H9 (cell line): ENCODE results near the gene SMCHD1. TPM values are rescaled to one million over a fixed set of nuclear protein-coding genes. Genes with fewer than 3 reads are reported as not detected.

ENCODE experiments used
- DNase-seq: peaks from one replicate; pipeline ENCODE4 v3.0.0-alpha.2; 2017
- H2AFZ ChIP-seq: one replicate; pipeline ENCODE4 v1.6.1; 2013; ENCODE audit warnings: mild to moderate bottlenecking, low read length, control low read depth, moderate library complexity
- H2AK5ac ChIP-seq: 2 replicates; pipeline ENCODE4 v1.6.1; 2013; ENCODE audit warnings: low read length, control low read depth, mixed read lengths; ENCODE audit not compliant: insufficient read length
- H2BK120ac ChIP-seq: one replicate; pipeline ENCODE4 v1.6.1; 2013; ENCODE audit warnings: low read depth, mild to moderate bottlenecking, low read length, control low read depth, inconsistent platforms; ENCODE audit not compliant: poor library complexity, severe bottlenecking
- H2BK12ac ChIP-seq: 2 replicates; pipeline ENCODE4 v1.6.1; 2013; ENCODE audit warnings: low read length, control low read depth, mixed read lengths, low read depth; ENCODE audit not compliant: insufficient read length
- H2BK15ac ChIP-seq: 2 replicates; pipeline ENCODE4 v1.6.1; 2013; ENCODE audit warnings: low read depth, low read length, control low read depth
- H2BK20ac ChIP-seq: one replicate; pipeline ENCODE4 v1.6.1; 2013; ENCODE audit warnings: low read depth, mild to moderate bottlenecking, low read length, control low read depth, inconsistent platforms; ENCODE audit not compliant: poor library complexity, severe bottlenecking
- H2BK5ac ChIP-seq: 2 replicates; pipeline ENCODE4 v1.6.1; 2013; ENCODE audit warnings: low read length, control low read depth, mixed read lengths; ENCODE audit not compliant: insufficient read length
- H3K14ac ChIP-seq: 2 replicates; pipeline ENCODE4 v1.6.1; 2013; ENCODE audit warnings: low read length, control low read depth; ENCODE audit not compliant: insufficient read depth
- H3K18ac ChIP-seq: 2 replicates; pipeline ENCODE4 v1.6.1; 2013; ENCODE audit warnings: low read depth, mild to moderate bottlenecking, mixed read lengths, low read length, control low read depth; ENCODE audit not compliant: insufficient read length
- H3K23ac ChIP-seq: 2 replicates; pipeline ENCODE4 v1.6.1; 2013; ENCODE audit warnings: low read length, control low read depth, mixed read lengths, low read depth; ENCODE audit not compliant: insufficient read length
- H3K23me2 ChIP-seq: 2 replicates; pipeline ENCODE4 v1.6.1; 2013; ENCODE audit warnings: low read depth, mild to moderate bottlenecking, mixed read lengths, low read length, control low read depth; ENCODE audit not compliant: insufficient read length, poor library complexity, severe bottlenecking
- H3K27ac ChIP-seq: 2 replicates; pipeline ENCODE4 v1.5.1; 2013; ENCODE audit warnings: low read length, control low read depth, mixed read lengths, low read depth; ENCODE audit not compliant: insufficient read length
- H3K27me3 ChIP-seq: 2 replicates; pipeline ENCODE4 v1.6.1; 2013; ENCODE audit warnings: low read length, control low read depth, inconsistent platforms; ENCODE audit not compliant: insufficient read depth
- H3K4ac ChIP-seq: 2 replicates; pipeline ENCODE4 v1.6.1; 2013; ENCODE audit warnings: low read depth, mild to moderate bottlenecking, control low read depth, inconsistent platforms, low read length, moderate library complexity
- H3K4me1 ChIP-seq: 2 replicates; pipeline ENCODE4 v1.6.1; 2013; ENCODE audit warnings: low read length, control low read depth, inconsistent platforms; ENCODE audit not compliant: insufficient read depth
- H3K4me2 ChIP-seq: 2 replicates; pipeline ENCODE4 v1.6.1; 2013; ENCODE audit warnings: low read length, control low read depth, mixed read lengths; ENCODE audit not compliant: insufficient read length, insufficient read depth
- H3K56ac ChIP-seq: 2 replicates; pipeline ENCODE4 v1.6.1; 2013; ENCODE audit warnings: low read depth, mild to moderate bottlenecking, mixed read lengths, low read length, control low read depth; ENCODE audit not compliant: insufficient read length
- H3K79me1 ChIP-seq: 2 replicates; pipeline ENCODE4 v1.6.1; 2013; ENCODE audit warnings: low read depth, mild to moderate bottlenecking, moderate library complexity, low read length, control low read depth, inconsistent platforms; ENCODE audit not compliant: insufficient read depth, poor library complexity, severe bottlenecking
- H3K79me2 ChIP-seq: 2 replicates; pipeline ENCODE4 v1.6.1; 2013; ENCODE audit warnings: low read length, control low read depth, inconsistent platforms; ENCODE audit not compliant: insufficient read depth
- H3K9ac ChIP-seq: 2 replicates; pipeline ENCODE4 v1.6.1; 2013; ENCODE audit warnings: low read length, control low read depth, mixed read lengths; ENCODE audit not compliant: insufficient read length; ENCODE audit errors: extremely low read depth
- H3K9me3 ChIP-seq: one replicate; pipeline ENCODE4 v1.6.1; 2013; ENCODE audit warnings: low read depth, low read length, inconsistent platforms; ENCODE audit not compliant: control insufficient read depth
- H3T11ph ChIP-seq: one replicate; pipeline ENCODE4 v1.6.1; 2013; ENCODE audit warnings: mild to moderate bottlenecking, low read length, control low read depth, inconsistent platforms
- H4K20me1 ChIP-seq: one replicate; pipeline ENCODE4 v1.6.1; 2013; ENCODE audit not compliant: control insufficient read depth, insufficient read length, insufficient read depth
- H4K5ac ChIP-seq: 2 replicates; pipeline ENCODE4 v1.6.1; 2013; ENCODE audit warnings: low read depth, mild to moderate bottlenecking, mixed read lengths, low read length, control low read depth; ENCODE audit not compliant: insufficient read length
- H4K8ac ChIP-seq: replicated peaks from 2 replicates; pipeline ENCODE4 v1.6.1; 2013; ENCODE audit warnings: low read length, control low read depth, mixed read lengths, low read depth; ENCODE audit not compliant: insufficient read length
- H4K91ac ChIP-seq: 2 replicates; pipeline ENCODE4 v1.6.1; 2013; ENCODE audit warnings: low read depth, mild to moderate bottlenecking, moderate library complexity, mixed read lengths, low read length, control low read depth; ENCODE audit not compliant: insufficient read length
- H3K27ac Mint-ChIP-seq, 3 experiments: 2 replicates in 2 of 3; 3 replicates in 1 of 3; pipeline ENCODE4 v1.8.0; 2020 to 2021; ENCODE audit warnings: mixed read lengths in 3 of 3, mild to moderate bottlenecking in 1 of 3, moderate library complexity in 1 of 3
- H3K27me3 Mint-ChIP-seq: 2 replicates; pipeline ENCODE4 v1.8.0; 2021; ENCODE audit warnings: low read depth, mild to moderate bottlenecking, moderate library complexity, mixed read lengths
- H3K36me3 Mint-ChIP-seq, 3 experiments: 2 replicates in 2 of 3; 3 replicates in 1 of 3; pipeline ENCODE4 v1.8.0; 2020 to 2021; ENCODE audit warnings: low read depth in 3 of 3, mixed read lengths in 3 of 3; ENCODE audit not compliant: insufficient read depth in 1 of 3
- H3K4me1 Mint-ChIP-seq, 2 experiments: 2 replicates each; pipeline ENCODE4 v1.8.0; 2020; ENCODE audit warnings: mixed read lengths in 2 of 2
- H3K4me3 Mint-ChIP-seq, 2 experiments: 2 replicates in 1 of 2; 3 replicates in 1 of 2; pipeline ENCODE4 v1.8.0; 2020 to 2021; ENCODE audit warnings: mild to moderate bottlenecking in 2 of 2, mixed read lengths in 2 of 2, moderate library complexity in 1 of 2
- H3K9me3 Mint-ChIP-seq, 2 experiments: 2 replicates in 1 of 2; 3 replicates in 1 of 2; pipeline ENCODE4 v1.8.0; 2020; ENCODE audit warnings: mild to moderate bottlenecking in 2 of 2, mixed read lengths in 2 of 2, moderate library complexity in 1 of 2
- CTCF ChIP-seq: fragments of 200-600 bp; sonication (generic); conservative IDR thresholded peaks from 3 replicates; pipeline ENCODE4 v1.8.0; 2021; ENCODE audit warnings: antibody characterized with exemption, mild to moderate bottlenecking
- WGBS: extraction: QIAGEN DNeasy Blood & Tissue Kit; methylation state at CpG from one replicate; pipeline ENCODE4 v1.1.7; 2013; ENCODE audit warnings: missing lambda C conversion rate, low lambda C conversion rate, mixed read lengths; ENCODE audit not compliant: insufficient read length; ENCODE audit errors: extremely low coverage; 5-methylcytosine and 5-hydroxymethylcytosine counted together
- total RNA-seq: library from RNA; stranded (reverse); gene quantifications from 2 replicates; pipeline ENCODE4 v1.2.1, GENCODE V29; 2021

SMCHD1 gene
- total RNA-seq, 1 experiment from 2014 or later: 53.5 TPM

DNA sequence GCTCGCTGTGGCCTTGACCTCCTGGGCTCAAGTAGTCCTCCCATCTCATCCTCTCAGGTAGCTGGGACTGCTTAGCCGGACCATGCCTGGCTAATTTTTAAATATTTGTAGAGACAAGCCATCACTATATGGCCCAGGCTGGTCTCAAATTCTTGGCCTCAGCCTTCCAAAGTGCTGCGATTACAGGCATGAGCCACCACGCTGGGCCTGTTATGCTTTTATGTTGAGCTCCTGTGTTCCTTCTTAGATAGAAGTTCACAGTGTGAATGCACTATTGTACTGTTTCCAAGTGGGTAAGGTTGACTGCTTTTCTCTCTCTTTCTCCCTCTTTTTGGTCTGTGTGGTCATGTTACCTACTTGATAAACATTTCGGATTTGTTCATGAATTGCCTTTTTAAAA lies 61.9 kb downstream of the SMCHD1 start:
- Histone ChIP-seq H3K23ac (no peak overlapping the region), H3K9me3 (no peaks in the 10 kb centered on the region)
- H3K36me3 Mint-ChIP-seq: peaks cover 27 to 71% (median 57%) of the 10 kb centered on the region in 3 experiments

More for the DNA sequence above, 61.9 kb downstream of the SMCHD1 start:
- Histone ChIP-seq H2BK15ac (no peak overlapping the region), H3K79me1 (no peaks in the 10 kb centered on the region), H4K5ac (no peak overlapping the region), H2BK20ac (no peak overlapping the region), H3T11ph (no peak overlapping the region), H2AFZ (no peak overlapping the region), H3K4ac (no peak overlapping the region), H3K4me2 (no peak overlapping the region), H3K27ac (no peak overlapping the region), H2BK12ac (no peak overlapping the region), H2BK120ac (no peak overlapping the region), H4K20me1 (no peaks in the 10 kb centered on the region), H3K27me3 (no peaks in the 10 kb centered on the region), H3K23me2 (no peaks in the 10 kb centered on the region), H3K18ac (no peak overlapping the region), H3K56ac (no peak overlapping the region), H2BK5ac (no peak overlapping the region), H2AK5ac (no peak overlapping the region), H4K91ac (no peak overlapping the region), H4K8ac (no peak overlapping the region), H3K14ac (no peak overlapping the region), H3K79me2 (no peaks in the 10 kb centered on the region), H3K9ac (no peak overlapping the region), H3K4me1 (no peaks in the 10 kb centered on the region)
- H3K4me1 Mint-ChIP-seq: peaks cover 9 to 12% of the 10 kb centered on the region in 2 experiments
- DNase-seq: no peak
- no CpG with 5 or more reads among the region's 5 CpGs for WGBS
- H3K4me3 Mint-ChIP-seq: no peak overlapping the region
- no peaks in the 10 kb centered on the region for H3K27me3 Mint-ChIP-seq
- H3K27ac Mint-ChIP-seq: peak overlapping the region in 2 of 3 experiments; percentile 44 to 72; a peak in 2 of 7 replicates
- no peak for TF ChIP-seq CTCF
- H3K9me3 Mint-ChIP-seq: no peaks in the 10 kb centered on the region; a peak in 1 of 5 replicates
